Heart left ventricle (tissue), 13 donors: ENCODE data around the gene NUDT3.

ENCODE experiments used
- CTCF ChIP-seq, 12 donors: fragments of 200-600 bp; sonication (generic) in 4 of 12; IDR thresholded peaks; one replicate each; pipeline versions ENCODE4 v1.5.0 to v1.8.0; 2018 to 2022; ENCODE audit warnings: antibody characterized with exemption in 12 of 12, mild to moderate bottlenecking in 5 of 12
- POLR2A ChIP-seq, 2 donors: fragments of 450-650 bp; IDR thresholded peaks; one replicate each; pipeline ENCODE4 v1.6.1; 2017; ENCODE audit warnings: antibody characterized with exemption in 2 of 2, mild to moderate bottlenecking in 2 of 2, moderate library complexity in 2 of 2
- donor health status: ischemic (EF 13 %, LVEDD 7.1; RV severe dilation, severe dysfunction).
- donor health status: DM: no; HTN: yes; CAD: no.
- donor health status: DM: no; HTN: no; CAD: no.
- donor health status: ischemic (EF 25% LVEDD 6.9; RV normal size, moderate dysfunction).
- donor health status: ischemic (EF 25% LVEDD 5.7; RV mildly dilated, moderate dysfunction).
- donor health status: ischemic (EF 35%, LVEDD 5.7; RV mildly dilated, moderate dysfunction).
- donor health status: nonischemic (EF 11% LVEDD 7.7; RV severe dilation, severe dysfunction).
- donor health status: DM: yes; HTN: yes; CAD: no.
- donor health status: PGD.
- donor health status: ischemic (EF 29% LVEDD 5.4; RV normal size, mild dysfunction).
- donor health status: nonischemic (EF 23%, LVEDD 6.1; RV moderate dilation, normal function).

- TF ChIP-seq CTCF (IDR thresholded peaks at IDR 0.05) (no peak), POLR2A (IDR thresholded peaks at IDR 0.05) (no peak)
Measured at GRCh38 chr6:34435916-34436315, 43.4 kb upstream of the NUDT3 start.
